Measurements from ENCODE around the gene AFAP1L2. TPM values are rescaled to one million over a fixed set of nuclear protein-coding genes. Genes with fewer than 3 reads are reported as not detected.
A peak's percentile ranks its signal among the peaks of the same experiment; 100 is the strongest.

Gene AFAP1L2
- total RNA-seq, 2 experiments from 2014 or later = 0.36 to 0.50 TPM

DNA sequence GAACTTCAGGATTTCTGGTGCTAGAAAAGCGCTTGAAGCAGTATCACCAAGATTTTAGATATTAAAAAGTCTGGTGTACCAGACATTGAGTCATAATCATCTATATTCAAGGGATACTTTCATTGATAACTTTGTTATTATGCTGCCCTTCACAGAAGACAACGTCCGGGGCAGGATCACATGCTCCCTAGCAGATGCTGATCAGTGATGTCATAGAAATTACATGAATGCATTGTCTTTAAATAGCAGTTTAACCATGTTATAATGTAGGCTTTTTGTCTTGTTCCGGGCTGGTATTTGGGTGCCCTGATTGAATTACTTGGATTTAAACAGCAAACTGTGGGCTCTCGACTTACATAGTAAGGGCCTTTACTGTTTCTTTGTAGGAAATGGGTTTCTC, 111.2 kb downstream of the AFAP1L2 start:
- no peaks in the 10 kb centered on the region for H3K4me1 ChIP-seq (ENCODE audit: insufficient read depth, low read length)
- peaks cover 10% of the 10 kb centered on the region for H3K9me3 Mint-ChIP-seq
- DNase-seq = no peak
- no peak overlapping the region for H3K4me3 ChIP-seq (ENCODE audit: low read length)
- no peak for ATAC-seq (ENCODE audit: poor library complexity)
- H3K36me3 ChIP-seq (ENCODE audit: insufficient read depth, low read length) = peaks cover 12% of the 10 kb centered on the region
- no peak overlapping the region for H3K27ac ChIP-seq (ENCODE audit: low read depth in 1 of 2, low read length in 2 of 2)
- CTCF ChIA-PET = no interaction called here
- H3K36me3 Mint-ChIP-seq (ENCODE audit: low read depth) = peaks cover 38% of the 10 kb centered on the region
- TF ChIP-seq, protein P1, sequence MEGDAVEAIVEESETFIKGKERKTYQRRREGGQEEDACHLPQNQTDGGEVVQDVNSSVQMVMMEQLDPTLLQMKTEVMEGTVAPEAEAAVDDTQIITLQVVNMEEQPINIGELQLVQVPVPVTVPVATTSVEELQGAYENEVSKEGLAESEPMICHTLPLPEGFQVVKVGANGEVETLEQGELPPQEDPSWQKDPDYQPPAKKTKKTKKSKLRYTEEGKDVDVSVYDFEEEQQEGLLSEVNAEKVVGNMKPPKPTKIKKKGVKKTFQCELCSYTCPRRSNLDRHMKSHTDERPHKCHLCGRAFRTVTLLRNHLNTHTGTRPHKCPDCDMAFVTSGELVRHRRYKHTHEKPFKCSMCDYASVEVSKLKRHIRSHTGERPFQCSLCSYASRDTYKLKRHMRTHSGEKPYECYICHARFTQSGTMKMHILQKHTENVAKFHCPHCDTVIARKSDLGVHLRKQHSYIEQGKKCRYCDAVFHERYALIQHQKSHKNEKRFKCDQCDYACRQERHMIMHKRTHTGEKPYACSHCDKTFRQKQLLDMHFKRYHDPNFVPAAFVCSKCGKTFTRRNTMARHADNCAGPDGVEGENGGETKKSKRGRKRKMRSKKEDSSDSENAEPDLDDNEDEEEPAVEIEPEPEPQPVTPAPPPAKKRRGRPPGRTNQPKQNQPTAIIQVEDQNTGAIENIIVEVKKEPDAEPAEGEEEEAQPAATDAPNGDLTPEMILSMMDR (IDR thresholded peaks at IDR 0.05) = no peak
- H3K27me3 Mint-ChIP-seq = no peaks in the 10 kb centered on the region
- intact Hi-C loops (cut with DNase I, micrococcal nuclease) = no loop called here
- H3K4me3 Mint-ChIP-seq = no peak overlapping the region
- H3K27me3 ChIP-seq (ENCODE audit: control insufficient read depth in 1 of 2, insufficient read depth in 2 of 2, low read length in 2 of 2) = no peaks in the 10 kb centered on the region
- peaks cover 12 to 23% of the 10 kb centered on the region in 2 experiments for H3K9me3 ChIP-seq (ENCODE audit: control insufficient read depth in 1 of 2, insufficient read depth in 1 of 2, low read length in 2 of 2)
- POLR2A ChIA-PET = no interaction called here
- no peak overlapping the region for H3K27ac Mint-ChIP-seq
- no peaks in the 10 kb centered on the region for H3K4me1 Mint-ChIP-seq (ENCODE audit: low read depth)

DNA sequence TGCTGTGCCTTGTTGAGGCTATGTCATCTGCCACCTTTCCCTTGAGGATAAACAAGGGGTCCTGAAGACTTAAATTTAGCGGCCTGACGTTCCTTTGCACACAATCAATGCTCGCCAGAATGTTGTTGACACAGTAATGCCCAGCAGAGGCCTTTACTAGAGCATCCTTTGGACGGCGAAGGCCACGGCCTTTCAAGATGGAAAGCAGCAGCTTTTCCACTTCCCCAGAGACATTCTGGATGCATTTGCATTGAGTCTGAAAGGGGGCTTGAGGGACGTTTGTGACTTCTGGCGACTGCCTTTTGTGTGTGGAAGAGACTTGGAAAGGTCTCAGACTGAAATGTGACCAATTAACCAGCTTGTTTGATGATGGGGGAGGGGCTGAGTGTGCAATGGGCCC, 112.8 kb downstream of the AFAP1L2 start:
- TF ChIP-seq, protein P1 (IDR thresholded peaks at IDR 0.05) = no peak
- Histone ChIP-seq H3K4me1 (ENCODE audit: insufficient read depth, low read length) (no peaks in the 10 kb centered on the region), H3K27ac (ENCODE audit: low read depth in 1 of 2, low read length in 2 of 2) (no peak overlapping the region), H3K27me3 (ENCODE audit: control insufficient read depth in 1 of 2, insufficient read depth in 2 of 2, low read length in 2 of 2) (no peaks in the 10 kb centered on the region), H3K4me3 (ENCODE audit: low read length) (no peak overlapping the region), H3K36me3 (ENCODE audit: insufficient read depth, low read length) (peaks cover 8% of the 10 kb centered on the region), H3K9me3 (ENCODE audit: control insufficient read depth in 1 of 2, insufficient read depth in 1 of 2, low read length in 2 of 2) (peaks cover under 1 to 20% of the 10 kb centered on the region in 2 experiments)
- Mint-ChIP-seq H3K36me3 (ENCODE audit: low read depth) (peaks cover 22% of the 10 kb centered on the region), H3K4me3 (no peak overlapping the region), H3K4me1 (ENCODE audit: low read depth) (no peaks in the 10 kb centered on the region), H3K27me3 (no peaks in the 10 kb centered on the region), H3K27ac (no peak overlapping the region), H3K9me3 (peaks cover 10% of the 10 kb centered on the region)
- DNase-seq = peak in 1 of 14 experiments; percentile 14
- ATAC-seq (ENCODE audit: poor library complexity) = no peak
- POLR2A ChIA-PET = no interaction called here
- CTCF ChIA-PET = no interaction called here
- intact Hi-C loops (cut with DNase I, micrococcal nuclease) = no loop called here

DNA sequence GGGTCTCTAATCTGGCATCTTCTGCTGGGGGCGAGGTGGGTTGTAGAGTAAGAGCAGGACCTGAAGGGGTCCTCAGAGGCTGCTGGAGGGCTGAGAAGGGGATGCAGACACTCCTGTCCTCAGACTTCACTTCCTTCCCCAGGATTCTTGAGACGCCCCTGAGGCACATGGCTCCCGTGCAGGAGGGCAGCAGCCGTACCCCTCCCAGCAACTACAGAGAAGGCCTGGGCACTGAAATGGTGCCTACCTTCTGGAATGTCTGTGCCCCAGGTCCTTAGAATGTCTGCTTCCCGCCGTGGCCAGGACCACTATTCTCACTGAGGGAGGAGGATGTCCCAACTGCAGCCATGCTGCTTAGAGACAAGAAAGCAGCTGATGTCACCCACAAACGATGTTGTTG, 113.2 kb downstream of the AFAP1L2 start:
- H3K27me3 Mint-ChIP-seq = no peaks in the 10 kb centered on the region
- no peak overlapping the region for H3K27ac Mint-ChIP-seq
- H3K4me3 ChIP-seq (ENCODE audit: low read length) = no peak overlapping the region
- H3K4me3 Mint-ChIP-seq = no peak overlapping the region
- DNase-seq (no peak), ATAC-seq (ENCODE audit: poor library complexity) (no peak)
- peaks cover 18% of the 10 kb centered on the region for H3K36me3 Mint-ChIP-seq (ENCODE audit: low read depth)
- H3K9me3 ChIP-seq (ENCODE audit: control insufficient read depth in 1 of 2, insufficient read depth in 1 of 2, low read length in 2 of 2) = peaks cover 0 to 15% of the 10 kb centered on the region in 2 experiments
- intact Hi-C loops (cut with DNase I, micrococcal nuclease) = no loop called here
- ChIA-PET POLR2A (no interaction called here), CTCF (no interaction called here)
- H3K9me3 Mint-ChIP-seq = peaks cover 7% of the 10 kb centered on the region
- TF ChIP-seq, protein P1 (IDR thresholded peaks at IDR 0.05) = no peak
- H3K4me1 Mint-ChIP-seq (ENCODE audit: low read depth) = no peaks in the 10 kb centered on the region
- H3K4me1 ChIP-seq (ENCODE audit: insufficient read depth, low read length) = no peaks in the 10 kb centered on the region
- peaks cover 4% of the 10 kb centered on the region for H3K36me3 ChIP-seq (ENCODE audit: insufficient read depth, low read length)
- no peak overlapping the region for H3K27ac ChIP-seq (ENCODE audit: low read depth in 1 of 2, low read length in 2 of 2)
- no peaks in the 10 kb centered on the region for H3K27me3 ChIP-seq (ENCODE audit: control insufficient read depth in 1 of 2, insufficient read depth in 2 of 2, low read length in 2 of 2)
